HFFc6 (cell line): ENCODE measurements around the gene KLF8. TPM values are rescaled to one million over a fixed set of nuclear protein-coding genes. Genes with fewer than 3 reads are reported as not detected.

Experiments
- DNase-seq: peaks from one replicate; pipeline ENCODE4 v3.0.0-alpha.2; 2018
- H3K27ac Mint-ChIP-seq: 2 replicates; pipeline ENCODE4 v1.8.0; 2020; ENCODE audit warnings: mild to moderate bottlenecking, mixed read lengths
- H3K27me3 Mint-ChIP-seq: 2 replicates; pipeline ENCODE4 v1.8.0; 2021; ENCODE audit warnings: mild to moderate bottlenecking, moderate library complexity, mixed read lengths; ENCODE audit not compliant: insufficient read depth
- H3K36me3 Mint-ChIP-seq: 2 replicates; pipeline ENCODE4 v1.8.0; 2021; ENCODE audit warnings: low read depth, mixed read lengths
- H3K4me1 Mint-ChIP-seq: 2 replicates; pipeline ENCODE4 v1.8.0; 2020; ENCODE audit warnings: low read depth, mixed read lengths
- H3K4me3 Mint-ChIP-seq: 2 replicates; pipeline ENCODE4 v1.8.0; 2020; ENCODE audit warnings: mild to moderate bottlenecking, moderate library complexity, mixed read lengths
- H3K9me3 Mint-ChIP-seq: 2 replicates; pipeline ENCODE4 v1.8.0; 2020; ENCODE audit warnings: mild to moderate bottlenecking, mixed read lengths
- total RNA-seq, 6 experiments: library from RNA; stranded (reverse); fragmentation: NEBNext Ultra II Directional; extraction: Animal tissue kit (Norgen Biotek cat#: 25700); gene quantifications; 2 replicates in 1 of 6; 3 replicates in 5 of 6; pipeline ENCODE4 v1.2.3, GENCODE V29; 2021
- TF ChIP-seq, protein P1 (sequence below): fragments of 200-600 bp; sonication (generic); IDR thresholded peaks from 2 replicates; pipeline ENCODE4 v1.5.0; 2021; ENCODE audit warnings: antibody characterized with exemption, mild to moderate bottlenecking

The KLF8 gene
- total RNA-seq, 6 experiments from 2014 or later = 0.03 to 0.09 (median 0.07) TPM; not detected in 3

DNA sequence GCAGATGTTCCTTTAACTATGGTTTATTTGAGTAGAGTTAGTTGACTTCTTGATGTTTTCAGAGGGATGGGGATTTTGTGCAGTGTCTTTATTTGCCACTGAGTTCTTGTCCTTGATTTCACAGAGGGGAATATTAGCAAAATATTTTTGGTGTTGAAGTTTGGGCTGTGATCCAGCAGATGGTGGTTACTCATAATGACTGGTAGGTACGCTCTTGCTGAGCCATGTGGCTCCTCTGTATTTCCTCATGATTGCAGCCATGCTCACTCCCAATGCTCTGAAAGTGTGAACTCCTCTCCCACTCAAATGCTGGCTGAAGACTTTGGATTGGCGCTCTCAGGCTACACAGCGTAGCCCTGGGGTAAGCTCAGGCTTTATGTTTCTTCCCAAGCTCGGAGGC lies 77.7 kb downstream of the KLF8 start:
- Mint-ChIP-seq H3K27me3 (no peaks in the 10 kb centered on the region; the same call in 1 of the 2 replicates), H3K4me1 (no peaks in the 10 kb centered on the region), H3K36me3 (no peaks in the 10 kb centered on the region), H3K4me3 (no peak overlapping the region), H3K9me3 (peaks cover 8% of the 10 kb centered on the region; the same call in 1 of the 2 replicates), H3K27ac (no peak overlapping the region)
- no peak for DNase-seq
- TF ChIP-seq, protein P1, sequence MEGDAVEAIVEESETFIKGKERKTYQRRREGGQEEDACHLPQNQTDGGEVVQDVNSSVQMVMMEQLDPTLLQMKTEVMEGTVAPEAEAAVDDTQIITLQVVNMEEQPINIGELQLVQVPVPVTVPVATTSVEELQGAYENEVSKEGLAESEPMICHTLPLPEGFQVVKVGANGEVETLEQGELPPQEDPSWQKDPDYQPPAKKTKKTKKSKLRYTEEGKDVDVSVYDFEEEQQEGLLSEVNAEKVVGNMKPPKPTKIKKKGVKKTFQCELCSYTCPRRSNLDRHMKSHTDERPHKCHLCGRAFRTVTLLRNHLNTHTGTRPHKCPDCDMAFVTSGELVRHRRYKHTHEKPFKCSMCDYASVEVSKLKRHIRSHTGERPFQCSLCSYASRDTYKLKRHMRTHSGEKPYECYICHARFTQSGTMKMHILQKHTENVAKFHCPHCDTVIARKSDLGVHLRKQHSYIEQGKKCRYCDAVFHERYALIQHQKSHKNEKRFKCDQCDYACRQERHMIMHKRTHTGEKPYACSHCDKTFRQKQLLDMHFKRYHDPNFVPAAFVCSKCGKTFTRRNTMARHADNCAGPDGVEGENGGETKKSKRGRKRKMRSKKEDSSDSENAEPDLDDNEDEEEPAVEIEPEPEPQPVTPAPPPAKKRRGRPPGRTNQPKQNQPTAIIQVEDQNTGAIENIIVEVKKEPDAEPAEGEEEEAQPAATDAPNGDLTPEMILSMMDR = no peak

DNA sequence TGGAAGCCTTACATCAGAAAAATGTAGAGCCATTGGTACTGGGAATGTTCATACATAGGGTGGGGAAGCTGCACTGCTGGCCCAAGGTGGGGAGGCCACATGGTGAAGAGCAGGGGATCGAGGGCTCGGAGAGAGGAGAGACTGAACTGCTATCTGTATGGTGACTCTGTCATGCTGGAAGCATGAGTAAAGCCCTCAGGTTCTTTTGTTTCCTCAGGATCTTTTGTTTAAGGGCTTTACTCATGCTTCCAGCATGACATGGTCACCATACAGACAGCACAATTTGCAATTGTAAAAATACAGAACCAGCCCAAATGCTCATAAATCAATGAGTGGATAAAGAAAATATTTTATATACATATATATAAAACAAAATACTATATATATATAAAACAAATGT lies 78.4 kb downstream of the KLF8 start:
- H3K9me3 Mint-ChIP-seq = peaks cover 8% of the 10 kb centered on the region; the same call in 1 of the 2 replicates
- TF ChIP-seq, protein P1 = no peak
- no peaks in the 10 kb centered on the region for H3K36me3 Mint-ChIP-seq
- H3K27me3 Mint-ChIP-seq = no peaks in the 10 kb centered on the region; the same call in 1 of the 2 replicates
- no peaks in the 10 kb centered on the region for H3K4me1 Mint-ChIP-seq
- no peak overlapping the region for H3K27ac Mint-ChIP-seq
- no peak overlapping the region for H3K4me3 Mint-ChIP-seq
- no peak for DNase-seq

DNA sequence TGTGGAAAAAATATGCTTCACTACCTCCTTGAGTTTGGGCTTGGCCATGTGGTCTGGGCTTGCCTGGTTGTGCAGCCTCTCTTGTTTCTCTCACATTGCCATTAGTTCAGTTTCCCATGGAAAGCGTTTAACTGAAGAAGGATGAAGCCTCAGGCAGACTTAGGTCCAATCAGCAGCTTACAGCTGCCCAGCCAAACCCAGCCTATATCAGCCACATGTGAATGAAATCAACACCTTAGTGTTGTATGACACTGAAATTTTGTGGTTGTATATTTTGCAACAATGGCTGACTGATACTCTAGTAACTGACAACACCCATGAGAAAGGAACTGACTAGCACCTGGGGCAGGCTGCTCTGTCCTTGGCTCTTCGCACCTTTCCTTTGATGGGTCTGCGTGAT lies 81.2 kb downstream of the KLF8 start:
- no peak for DNase-seq
- H3K9me3 Mint-ChIP-seq = peaks cover 4% of the 10 kb centered on the region; the same call in 1 of the 2 replicates
- TF ChIP-seq, protein P1 = no peak
- H3K36me3 Mint-ChIP-seq = no peaks in the 10 kb centered on the region
- no peaks in the 10 kb centered on the region; the same call in 1 of the 2 replicates for H3K27me3 Mint-ChIP-seq
- H3K4me1 Mint-ChIP-seq = no peaks in the 10 kb centered on the region
- no peak overlapping the region for H3K27ac Mint-ChIP-seq
- H3K4me3 Mint-ChIP-seq = no peak overlapping the region

DNA sequence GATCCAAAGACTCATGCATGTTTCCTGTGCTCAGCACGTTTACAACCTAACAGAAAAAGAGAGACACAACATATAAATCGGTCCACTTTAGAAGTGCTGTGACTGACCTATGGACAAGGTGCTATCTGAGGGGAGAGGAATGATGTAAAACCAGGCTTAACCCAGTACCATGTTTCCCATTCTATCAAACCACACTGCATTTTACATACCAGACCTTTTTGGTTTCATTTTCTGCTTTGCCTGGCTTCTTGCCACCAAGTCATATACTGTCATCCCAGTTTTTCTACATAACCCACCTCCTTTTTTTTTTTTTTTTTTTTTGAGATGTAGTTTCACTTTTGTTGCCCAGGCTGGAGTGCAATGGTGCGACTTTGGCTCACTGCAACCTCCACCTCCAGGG lies 82.2 kb downstream of the KLF8 start:
- no peak overlapping the region for H3K4me3 Mint-ChIP-seq
- no peaks in the 10 kb centered on the region for H3K36me3 Mint-ChIP-seq
- no peaks in the 10 kb centered on the region for H3K4me1 Mint-ChIP-seq
- no peak for DNase-seq
- no peak overlapping the region for H3K27ac Mint-ChIP-seq
- H3K27me3 Mint-ChIP-seq = no peaks in the 10 kb centered on the region; the same call in 1 of the 2 replicates
- peaks cover 2% of the 10 kb centered on the region; the same call in 1 of the 2 replicates for H3K9me3 Mint-ChIP-seq
- TF ChIP-seq, protein P1 = no peak

DNA sequence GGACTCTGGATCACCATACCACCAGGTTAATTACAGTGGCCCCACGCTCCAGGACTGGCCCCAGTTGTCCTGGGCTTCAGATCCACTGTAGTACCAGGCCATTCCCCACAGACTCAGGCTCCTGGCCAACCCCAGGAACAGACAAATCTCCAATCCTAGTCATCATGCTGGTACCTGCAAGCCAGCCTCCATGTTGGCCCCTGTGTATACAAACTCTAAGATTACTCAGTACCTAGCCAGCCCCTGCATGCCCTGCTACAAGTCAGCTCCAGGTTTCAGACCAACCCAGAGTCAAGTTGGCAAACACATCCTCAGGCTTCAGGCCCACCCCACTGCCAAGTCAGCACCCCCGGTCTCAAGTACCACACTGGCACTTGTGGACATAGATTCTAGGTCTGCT lies 85.9 kb downstream of the KLF8 start:
- TF ChIP-seq, protein P1 = no peak
- no peaks in the 10 kb centered on the region for H3K4me1 Mint-ChIP-seq
- H3K4me3 Mint-ChIP-seq = no peak overlapping the region
- no peaks in the 10 kb centered on the region for H3K36me3 Mint-ChIP-seq
- no peak for DNase-seq
- no peaks in the 10 kb centered on the region for H3K27me3 Mint-ChIP-seq
- no peak overlapping the region for H3K27ac Mint-ChIP-seq
- H3K9me3 Mint-ChIP-seq = peaks cover 5% of the 10 kb centered on the region; the same call in 1 of the 2 replicates

DNA sequence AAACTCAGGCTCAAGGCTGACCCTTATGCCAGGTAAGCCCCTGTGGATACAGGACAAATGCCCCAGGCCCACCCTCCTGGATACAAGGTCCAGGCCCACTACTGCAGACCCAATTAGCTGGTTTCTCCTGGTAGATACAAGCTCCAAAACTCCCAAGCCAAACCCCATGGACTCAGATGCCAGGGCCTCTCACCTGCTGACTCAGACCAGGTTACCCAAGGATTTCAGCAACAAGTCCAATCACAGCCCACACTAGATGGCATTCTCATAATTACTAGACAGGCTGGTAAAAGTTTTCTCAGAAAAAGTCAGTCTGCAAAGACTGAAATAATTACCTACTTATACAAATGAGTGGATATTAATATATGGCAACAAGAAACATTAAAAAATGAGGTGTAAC lies 87.0 kb downstream of the KLF8 start:
- no peaks in the 10 kb centered on the region for H3K36me3 Mint-ChIP-seq
- peaks cover 5% of the 10 kb centered on the region; the same call in 1 of the 2 replicates for H3K9me3 Mint-ChIP-seq
- DNase-seq = no peak
- H3K4me1 Mint-ChIP-seq = no peaks in the 10 kb centered on the region
- H3K27me3 Mint-ChIP-seq = no peaks in the 10 kb centered on the region
- no peak overlapping the region for H3K27ac Mint-ChIP-seq
- H3K4me3 Mint-ChIP-seq = no peak overlapping the region
- TF ChIP-seq, protein P1 = no peak
